NT2/D1 (cell line): ENCODE data around the gene ATP23.

Source experiments
- DNase-seq: peaks from one replicate; pipeline ENCODE4 v3.0.0-alpha.2; 2011; ENCODE audit warnings: low read depth, low spot score
- H3K27me3 ChIP-seq: 2 replicates; pipeline ENCODE4 v1.6.0; 2011; ENCODE audit warnings: mild to moderate bottlenecking; ENCODE audit not compliant: insufficient read length, insufficient read depth
- H3K36me3 ChIP-seq: 2 replicates; pipeline ENCODE4 v1.6.1; 2011; ENCODE audit warnings: mild to moderate bottlenecking, low read length, mixed read lengths; ENCODE audit not compliant: insufficient read depth, insufficient read length
- H3K4me1 ChIP-seq: 2 replicates; pipeline ENCODE4 v1.5.1; 2011; ENCODE audit not compliant: insufficient read depth, insufficient read length
- H3K4me3 ChIP-seq: 2 replicates; pipeline ENCODE4 v1.5.1; 2011; ENCODE audit warnings: low read depth; ENCODE audit not compliant: insufficient read length
- H3K9ac ChIP-seq: 2 replicates; pipeline ENCODE4 v1.6.0; 2011; ENCODE audit warnings: low read depth; ENCODE audit not compliant: insufficient read length
- H3K9me3 ChIP-seq: 2 replicates; pipeline ENCODE4 v1.5.1; 2011; ENCODE audit warnings: mild to moderate bottlenecking, low read length; ENCODE audit not compliant: insufficient read depth
- SUZ12 ChIP-seq: IDR thresholded peaks from 2 replicates; pipeline ENCODE4 v1.6.1; 2011; ENCODE audit not compliant: insufficient read length, insufficient read depth; ENCODE audit errors: extremely low read depth
- YY1 ChIP-seq: IDR thresholded peaks from 2 replicates; pipeline ENCODE4 v1.6.1; 2011; ENCODE audit not compliant: insufficient read length, insufficient read depth
- ZNF274 ChIP-seq: IDR thresholded peaks from 2 replicates; pipeline ENCODE4 v1.6.1; 2011; ENCODE audit warnings: mild to moderate bottlenecking, low read depth, low read length

ATP23 gene

GRCh38 chr12:57939291-57939690 is 2.1 kb upstream of the ATP23 start:
- Histone ChIP-seq H3K4me3 (no peak overlapping the region), H3K36me3 (no peaks in the 10 kb centered on the region), H3K4me1 (no peaks in the 10 kb centered on the region), H3K27me3 (no peaks in the 10 kb centered on the region), H3K9ac (no peak overlapping the region), H3K9me3 (no peaks in the 10 kb centered on the region)
- no peak for DNase-seq
- TF ChIP-seq YY1, result no peak
- TF ChIP-seq SUZ12, result no peak
- TF ChIP-seq ZNF274, result no peak

GRCh38 chr12:57940052-57940914 is 1.1 kb upstream of the ATP23 start:
- TF ChIP-seq SUZ12 (no peak), ZNF274 (no peak), YY1 (no peak)
- no peaks in the 10 kb centered on the region for H3K4me1 ChIP-seq
- H3K9ac ChIP-seq, result no peak overlapping the region
- no peaks in the 10 kb centered on the region for H3K36me3 ChIP-seq
- peak overlapping the region; percentile 62 for H3K4me3 ChIP-seq
- no peak for DNase-seq
- no peaks in the 10 kb centered on the region for H3K27me3 ChIP-seq
- H3K9me3 ChIP-seq, result no peaks in the 10 kb centered on the region

- no peak for DNase-seq
- Histone ChIP-seq H3K4me3 (peak overlapping the region; percentile 62), H3K36me3 (no peaks in the 10 kb centered on the region), H3K9ac (peak overlapping the region; percentile 70), H3K27me3 (no peaks in the 10 kb centered on the region), H3K4me1 (no peaks in the 10 kb centered on the region), H3K9me3 (no peaks in the 10 kb centered on the region)
- no peak for TF ChIP-seq YY1
- no peak for TF ChIP-seq SUZ12
- TF ChIP-seq ZNF274, result no peak
These were observed 527 bp upstream of the ATP23 start for GRCh38 chr12:57940915-57941164.

- no peak for DNase-seq
- Histone ChIP-seq H3K9ac (no peak overlapping the region), H3K36me3 (peaks cover 6% of the 10 kb centered on the region), H3K4me3 (no peak overlapping the region), H3K9me3 (no peaks in the 10 kb centered on the region), H3K4me1 (no peaks in the 10 kb centered on the region), H3K27me3 (no peaks in the 10 kb centered on the region)
- no peak for TF ChIP-seq YY1
- TF ChIP-seq SUZ12, result no peak
- TF ChIP-seq ZNF274, result no peak
These were observed 2.2 kb downstream of the ATP23 start for GRCh38 chr12:57943438-57944080.

- no peaks in the 10 kb centered on the region for H3K9me3 ChIP-seq
- TF ChIP-seq SUZ12, result no peak
- TF ChIP-seq YY1, result no peak
- no peak for TF ChIP-seq ZNF274
- DNase-seq, result no peak
- no peaks in the 10 kb centered on the region for H3K27me3 ChIP-seq
- H3K36me3 ChIP-seq, result peaks cover 6% of the 10 kb centered on the region
- H3K4me3 ChIP-seq, result no peak overlapping the region
- H3K9ac ChIP-seq, result no peak overlapping the region
- H3K4me1 ChIP-seq, result no peaks in the 10 kb centered on the region
These were observed 3.1 kb downstream of the ATP23 start for GRCh38 chr12:57944313-57945023.

GRCh38 chr12:57952766-57953165 is 11.4 kb downstream of the ATP23 start:
- Histone ChIP-seq H3K36me3 (peaks cover 11% of the 10 kb centered on the region), H3K4me1 (no peaks in the 10 kb centered on the region), H3K27me3 (no peaks in the 10 kb centered on the region), H3K9ac (no peak overlapping the region), H3K4me3 (no peak overlapping the region), H3K9me3 (no peaks in the 10 kb centered on the region)
- TF ChIP-seq YY1, result no peak
- TF ChIP-seq ZNF274, result no peak
- TF ChIP-seq SUZ12, result no peak
- DNase-seq, result no peak

- no peak overlapping the region for H3K9ac ChIP-seq
- no peaks in the 10 kb centered on the region for H3K27me3 ChIP-seq
- peaks cover 17% of the 10 kb centered on the region for H3K36me3 ChIP-seq
- H3K9me3 ChIP-seq, result no peaks in the 10 kb centered on the region; the same call in 1 of the 2 replicates
- no peak for DNase-seq
- TF ChIP-seq ZNF274 (no peak), YY1 (no peak), SUZ12 (no peak)
- no peaks in the 10 kb centered on the region for H3K4me1 ChIP-seq
- no peak overlapping the region for H3K4me3 ChIP-seq
These were observed 13.4 kb downstream of the ATP23 start for GRCh38 chr12:57954768-57955167.
